HG02938 (cell line): ENCODE data around the gene PRKCZ.

ENCODE experiments used
- ATAC-seq: cut with Tn5 transposase; IDR thresholded peaks from one replicate; pipeline ENCODE4 v1.9.1; 2021; ENCODE audit warnings: mild to moderate bottlenecking, moderate library complexity; ENCODE audit not compliant: unreplicated experiment

PRKCZ gene

DNA sequence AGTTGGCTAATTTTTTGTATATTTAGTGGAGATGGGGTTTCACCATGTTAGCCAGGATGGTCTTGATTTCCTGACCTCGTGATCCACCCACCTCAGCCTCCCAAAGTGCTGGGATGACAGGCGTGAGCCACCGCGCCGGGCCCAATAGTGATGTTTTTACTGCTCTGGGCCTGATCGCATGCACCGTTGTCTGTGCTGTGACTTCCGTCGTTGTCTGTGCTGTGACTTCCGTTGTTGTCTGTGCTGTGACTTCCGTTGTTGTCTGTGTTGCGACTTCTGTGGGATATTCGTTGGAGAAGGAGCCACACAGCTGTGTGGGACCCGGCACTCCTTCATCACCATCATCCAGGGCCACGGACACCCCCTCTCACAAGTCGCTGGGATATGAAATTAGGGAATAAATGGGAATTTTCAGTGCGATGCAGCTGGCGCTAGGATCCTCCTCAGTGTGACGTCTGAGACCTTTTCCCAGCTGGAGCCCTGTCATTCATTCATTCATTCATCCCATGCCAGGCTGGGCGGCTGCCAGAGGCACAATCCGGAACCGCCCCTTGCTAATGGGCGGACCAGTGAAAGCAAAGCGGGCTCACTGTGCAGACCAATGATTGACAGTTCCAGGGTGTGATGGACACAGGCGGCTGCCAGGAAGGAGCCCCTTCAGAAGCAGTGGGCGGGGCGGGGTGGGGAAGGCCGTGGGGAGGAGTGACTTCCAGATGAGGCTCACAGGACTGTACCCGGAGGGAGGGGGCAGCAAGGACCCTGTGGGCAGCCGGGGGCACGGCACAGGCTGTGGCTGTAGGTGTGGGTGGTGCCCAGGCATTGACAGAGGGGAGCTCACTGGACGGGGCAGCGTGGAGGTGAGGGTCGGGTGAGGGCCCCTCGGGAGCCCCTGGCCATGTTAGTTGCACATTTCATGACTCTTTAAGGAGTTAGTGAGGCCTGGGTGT lies 48.9 kb downstream of the PRKCZ start:
- ATAC-seq = no peak

- no peak for ATAC-seq
These were observed 49.9 kb downstream of the PRKCZ start for GRCh38 chr1:2099886-2100779.

- no peak for ATAC-seq
These were observed 50.5 kb downstream of the PRKCZ start for GRCh38 chr1:2100780-2101108.

DNA sequence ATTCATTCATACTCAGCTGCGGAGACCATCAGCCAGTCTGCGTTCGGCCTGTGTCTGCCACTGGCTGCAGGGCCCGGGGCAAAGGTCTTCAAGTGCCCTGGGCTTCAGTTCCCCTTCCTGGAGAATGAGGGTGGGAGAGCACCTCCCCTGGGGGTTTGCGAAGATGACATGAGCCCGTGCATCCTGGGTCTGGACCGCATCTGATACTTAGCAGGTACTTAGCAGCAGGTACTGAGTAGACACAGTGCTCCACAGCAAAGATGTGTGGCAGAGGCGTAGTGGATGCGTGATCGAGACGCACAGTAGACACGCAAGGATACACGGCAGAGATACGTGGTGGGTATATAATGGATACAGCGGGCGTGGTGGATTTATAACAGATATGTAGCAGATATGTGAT lies 51.3 kb downstream of the PRKCZ start:
- ATAC-seq = no peak

DNA sequence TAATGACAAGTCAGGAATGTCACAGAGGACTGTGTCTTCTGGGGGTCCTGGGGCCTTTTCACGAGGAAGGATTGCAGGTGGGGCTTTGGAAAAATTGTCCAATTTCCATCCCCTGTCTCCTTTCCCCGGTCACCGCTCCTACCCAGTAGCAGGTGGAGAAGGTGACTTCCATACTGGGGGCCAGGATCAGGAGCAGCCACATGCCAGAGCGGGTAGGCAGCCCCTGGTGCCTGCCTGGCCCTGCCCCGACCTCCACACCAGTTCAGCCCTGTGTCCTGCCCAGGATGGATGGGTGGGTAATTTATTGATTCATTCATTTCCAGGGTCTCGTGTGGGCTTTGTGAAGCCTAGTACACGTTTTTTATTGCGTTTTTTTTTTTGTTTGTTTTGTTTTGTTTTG lies 51.7 kb downstream of the PRKCZ start:
- ATAC-seq = no peak

GRCh38 chr1:2102753-2103152 lies 52.5 kb downstream of the PRKCZ start:
- ATAC-seq = no peak

DNA sequence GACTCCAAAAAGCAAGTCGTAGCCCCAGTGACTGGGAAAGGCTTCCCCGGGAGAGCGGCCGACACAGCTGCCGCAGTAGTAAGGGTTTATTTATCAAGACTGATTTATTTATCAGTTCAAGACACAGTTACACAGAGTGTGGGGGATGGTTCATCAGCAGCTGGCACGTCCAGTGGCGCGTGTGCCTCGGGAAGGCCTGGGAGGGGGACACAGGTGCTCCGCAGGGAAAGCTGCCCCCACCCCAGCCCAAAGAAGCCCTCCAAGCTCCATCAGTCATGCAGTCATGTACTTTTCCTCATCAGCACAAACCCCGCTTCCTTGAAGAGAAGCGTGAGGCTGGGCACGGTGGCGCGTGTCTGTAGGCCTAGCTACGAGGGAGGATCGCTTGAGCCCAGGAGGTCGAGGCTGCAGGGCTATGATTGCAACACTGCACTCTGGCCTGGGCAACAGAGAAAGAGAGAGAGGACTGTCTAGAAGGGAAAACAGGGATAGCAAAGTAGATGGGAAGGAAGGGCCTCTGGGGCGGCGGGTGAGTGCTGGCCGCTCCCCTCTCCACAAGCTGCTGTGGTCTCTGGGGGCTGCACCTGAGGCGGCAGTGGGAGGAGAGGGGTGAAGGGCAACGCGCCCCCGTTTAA lies 53.2 kb downstream of the PRKCZ start:
- no peak for ATAC-seq

DNA sequence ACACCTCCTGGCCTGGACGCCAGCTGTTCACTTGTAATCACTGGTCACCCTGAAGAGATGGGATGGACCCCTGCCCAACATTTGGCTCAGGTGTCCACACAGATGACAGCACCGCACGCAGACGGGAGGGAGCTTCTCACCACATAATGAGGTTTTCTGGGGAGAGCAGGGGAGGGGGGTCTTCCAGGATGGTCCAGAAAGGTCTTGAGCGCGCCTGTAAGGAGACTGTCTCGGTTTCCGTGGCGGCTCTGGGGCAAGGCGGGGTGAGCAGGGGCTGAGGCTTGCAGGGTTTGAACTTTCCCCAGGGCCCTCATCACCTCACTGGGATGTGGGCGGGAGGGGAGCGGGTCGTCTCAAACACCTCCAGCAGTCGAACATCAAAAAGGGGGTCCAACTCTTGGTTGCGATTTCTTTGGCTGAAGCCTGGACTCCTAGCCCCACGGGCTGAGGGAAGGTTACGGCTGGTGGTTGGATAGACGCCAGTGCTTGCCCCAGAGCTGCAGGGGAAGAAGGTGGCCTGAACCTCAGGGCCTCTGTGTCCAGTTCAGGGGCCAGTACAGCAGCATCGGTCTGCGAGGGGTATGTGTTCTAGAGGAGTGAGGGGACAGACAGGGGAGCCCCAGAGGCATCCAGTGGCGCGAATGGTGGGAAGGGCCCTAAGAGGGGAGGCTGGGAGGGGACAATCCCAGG lies 53.8 kb downstream of the PRKCZ start:
- ATAC-seq = no peak

- no peak for ATAC-seq
These were observed 54.6 kb downstream of the PRKCZ start for GRCh38 chr1:2104621-2105427.

DNA sequence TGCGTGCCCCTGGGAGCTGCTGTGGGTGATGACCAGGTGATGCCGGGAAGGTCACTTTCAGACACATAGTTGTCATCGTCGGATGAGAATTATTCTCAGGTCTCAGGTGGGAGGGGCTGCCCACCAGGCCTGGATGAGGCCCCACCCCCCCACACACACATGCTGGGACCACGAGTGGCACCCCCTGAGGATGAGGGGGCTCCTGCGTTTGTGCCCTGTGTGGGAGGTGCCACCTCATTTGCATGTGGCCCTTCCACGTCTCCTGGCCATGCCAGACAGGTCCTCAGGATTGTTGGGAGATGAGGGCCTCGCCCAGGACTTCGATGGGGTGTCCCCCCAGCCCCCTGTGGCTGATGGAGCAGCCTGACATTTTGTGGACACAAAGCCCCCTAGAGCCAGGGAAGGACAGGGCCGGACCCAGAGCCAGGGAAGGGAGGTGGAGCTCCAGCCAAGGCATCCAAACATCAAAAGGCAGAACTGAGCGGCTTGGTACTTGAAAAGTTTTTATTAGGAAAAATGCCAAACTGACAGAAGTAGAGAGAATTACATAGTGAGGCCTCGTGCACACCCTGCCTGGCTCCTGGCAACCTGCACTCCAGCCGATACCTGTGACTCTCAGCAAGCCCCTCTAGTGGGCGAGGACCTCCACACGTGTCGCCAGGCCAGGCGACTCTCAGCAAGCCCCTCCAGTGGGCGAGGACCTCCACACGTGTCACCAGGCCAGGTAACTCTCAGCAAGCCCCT lies 55.7 kb downstream of the PRKCZ start:
- ATAC-seq = no peak

DNA sequence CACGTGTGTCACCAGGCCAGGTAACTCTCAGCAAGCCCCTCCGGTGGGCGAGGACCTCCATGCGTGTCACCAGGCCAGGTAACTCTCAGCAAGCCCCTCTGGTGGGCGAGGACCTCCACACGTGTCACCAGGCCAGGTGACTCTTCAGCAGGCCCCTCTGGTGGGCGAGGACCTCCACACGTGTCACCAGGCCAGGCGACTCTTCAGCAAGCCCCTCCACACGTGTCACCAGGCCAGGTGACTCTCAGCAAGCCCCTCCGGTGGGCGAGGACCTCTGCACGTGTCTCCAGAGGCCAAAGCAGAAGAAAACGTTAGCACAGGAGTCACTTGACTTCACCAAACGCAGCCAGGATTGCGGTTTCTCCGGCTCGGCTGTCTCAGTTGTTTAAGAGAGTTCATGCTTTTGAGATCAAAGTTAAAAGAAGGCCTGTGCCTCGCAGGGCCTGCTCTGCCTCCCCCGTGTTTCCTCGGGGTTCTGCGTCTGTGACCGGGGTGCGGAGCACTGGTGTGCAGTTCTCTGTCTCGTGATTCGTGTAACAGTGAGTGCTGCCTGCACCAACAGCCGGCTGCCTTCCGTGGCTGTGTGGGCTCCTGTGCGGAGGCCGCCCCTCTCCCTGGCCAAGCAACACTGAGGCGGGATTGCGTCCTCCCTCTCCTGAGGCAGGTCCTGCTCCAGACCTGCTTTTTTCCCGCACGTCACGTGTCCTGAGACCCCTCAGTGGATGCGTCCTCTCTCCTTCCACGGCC lies 56.6 kb downstream of the PRKCZ start:
- ATAC-seq = no peak

DNA sequence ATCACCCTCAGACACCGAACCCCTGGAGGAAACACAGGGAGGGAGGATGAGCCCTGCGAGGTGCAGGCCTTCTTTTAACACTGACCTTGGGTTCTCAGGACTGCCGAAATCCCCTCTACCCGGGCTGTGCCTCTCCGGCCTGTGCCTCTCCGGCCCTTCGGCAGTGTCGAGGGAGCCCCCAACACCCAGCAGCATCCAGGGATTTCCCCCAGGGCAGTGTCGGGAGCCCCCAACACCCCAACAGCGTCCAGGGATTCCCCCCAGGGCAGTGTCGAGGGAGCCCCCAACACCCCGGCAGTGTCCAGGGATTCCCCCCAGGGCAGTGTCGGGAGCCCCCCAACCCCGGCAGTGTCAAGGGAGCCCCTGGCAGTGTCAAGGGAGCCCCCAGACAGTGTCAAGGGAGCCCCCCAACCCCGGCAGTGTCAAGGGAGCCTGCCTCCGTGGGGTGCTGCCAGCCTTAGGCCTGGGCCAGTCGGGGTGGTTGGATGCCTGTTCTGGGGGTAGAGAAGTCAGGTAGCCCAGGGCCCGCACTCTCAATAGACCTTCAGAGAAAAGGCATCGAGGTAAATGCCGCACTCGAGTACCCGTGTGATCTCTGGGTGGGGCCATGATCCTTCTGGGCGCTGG lies 57.5 kb downstream of the PRKCZ start:
- ATAC-seq = no peak

DNA sequence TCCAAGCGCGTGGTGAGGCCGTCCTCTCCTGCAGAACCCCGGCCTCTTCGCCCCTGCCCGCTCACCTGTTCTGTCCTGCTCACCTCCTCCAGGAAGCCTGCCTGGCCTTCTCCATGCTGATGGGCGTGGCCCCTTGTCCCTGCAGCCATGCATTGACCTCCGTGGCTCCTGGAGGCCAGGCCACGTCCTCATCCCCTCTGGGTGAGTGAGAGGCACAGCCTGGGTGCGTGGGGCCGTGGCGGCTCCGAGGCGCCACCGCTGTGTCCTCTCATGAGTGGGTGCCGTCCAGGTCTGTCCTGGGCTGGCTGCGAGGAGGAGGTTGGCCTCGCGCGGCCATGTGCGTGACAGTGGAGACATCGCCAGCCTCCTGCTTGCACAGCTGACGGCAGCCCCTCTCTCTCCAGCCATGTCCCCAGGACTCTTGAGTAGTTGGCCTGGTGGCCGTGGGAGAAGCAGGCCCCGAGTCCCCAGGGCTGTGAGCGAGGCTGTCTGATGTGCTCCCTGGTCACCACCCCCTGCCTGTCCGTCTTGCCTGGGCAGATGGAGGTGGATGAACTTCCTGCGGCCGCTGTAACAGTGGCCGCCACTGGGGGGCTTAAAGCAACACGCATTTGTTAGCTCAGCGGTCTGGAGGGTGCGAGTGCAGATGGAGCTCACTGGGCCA lies 58.1 kb downstream of the PRKCZ start:
- no peak for ATAC-seq

DNA sequence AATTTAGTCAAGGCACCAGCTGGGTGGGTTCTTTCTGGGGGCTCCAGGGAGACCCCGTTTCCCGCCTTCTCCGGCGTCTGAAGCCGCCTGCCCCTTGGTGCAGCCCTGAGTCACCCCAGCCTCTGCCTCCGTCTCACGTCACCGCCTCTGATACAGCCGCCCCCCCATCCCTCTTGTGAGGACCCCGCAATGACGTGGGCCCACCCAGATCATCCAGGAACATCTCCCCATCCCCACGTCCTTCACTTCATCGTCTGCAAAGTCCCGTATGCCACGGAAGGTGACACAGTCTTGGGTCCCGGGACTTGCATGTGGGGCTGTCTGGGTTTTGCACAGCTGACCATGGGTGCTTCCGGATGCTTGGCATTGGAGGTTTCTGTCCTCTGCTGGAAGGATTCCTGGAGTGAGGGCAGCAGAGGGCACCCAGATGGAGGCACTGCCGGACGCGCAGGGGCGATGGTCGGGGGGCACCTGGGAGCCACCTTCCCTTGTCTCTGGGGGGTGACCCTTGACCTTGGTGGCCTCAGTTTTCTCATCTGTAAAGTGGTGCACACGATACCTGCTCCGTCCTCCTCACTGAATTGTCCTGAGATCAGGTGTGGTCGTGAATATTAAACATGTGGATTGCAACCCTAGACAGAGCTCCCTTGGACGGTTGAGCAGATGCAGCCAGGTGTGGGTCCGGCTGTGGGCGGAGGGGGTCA lies 58.8 kb downstream of the PRKCZ start:
- ATAC-seq = no peak

DNA sequence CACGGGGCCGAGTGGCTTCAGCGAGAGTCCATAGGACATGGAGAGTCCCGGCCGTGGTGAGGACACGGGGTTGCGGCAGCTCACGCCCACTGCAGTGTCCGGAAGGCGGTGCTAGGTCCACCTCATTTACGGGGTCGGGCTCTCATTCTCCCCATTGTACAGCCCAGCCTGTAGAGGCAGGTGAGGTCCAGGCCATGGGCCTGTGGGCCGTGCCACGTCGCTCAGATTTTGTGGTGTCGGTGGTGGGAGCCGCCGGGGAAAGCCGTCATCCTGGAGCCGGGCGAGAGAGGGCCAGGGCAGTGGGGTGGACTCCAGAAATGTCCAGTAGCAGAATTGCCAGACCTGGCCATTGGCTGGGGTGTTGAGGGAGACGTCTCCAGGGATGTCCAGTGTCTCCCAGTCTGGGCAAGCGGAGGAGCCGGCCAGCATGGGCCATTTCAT lies 59.4 kb downstream of the PRKCZ start:
- no peak for ATAC-seq

DNA sequence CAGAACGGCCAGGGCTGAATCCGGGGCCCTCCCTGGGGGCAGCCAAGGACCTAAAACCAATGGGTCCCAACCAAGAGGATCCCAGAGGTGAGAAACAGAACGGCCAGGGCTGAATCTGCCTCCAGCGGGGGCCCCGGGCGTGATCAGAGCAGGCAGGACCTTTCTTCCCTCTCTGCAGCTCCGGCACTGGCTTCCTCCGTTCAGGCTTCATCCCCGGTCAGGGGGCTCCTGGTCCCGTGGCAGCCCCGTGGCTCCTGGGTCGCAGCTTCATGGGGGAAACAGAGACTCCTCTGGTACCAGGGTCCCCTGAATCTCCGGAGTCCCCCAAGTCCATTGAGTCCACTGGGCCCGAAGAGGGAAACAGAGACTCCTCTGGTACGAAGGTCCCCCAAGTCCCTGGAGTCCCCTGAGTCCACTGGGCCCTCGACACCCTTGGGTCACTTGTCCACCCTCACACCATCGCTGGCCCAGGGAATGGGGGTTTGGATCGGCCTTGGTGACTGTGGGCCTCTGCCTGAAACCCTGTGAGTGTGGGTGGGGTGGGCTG lies 60.1 kb downstream of the PRKCZ start:
- no peak for ATAC-seq
